ENCODE measurements around the gene PSTPIP1. TPM values are rescaled to one million over a fixed set of nuclear protein-coding genes. Genes with fewer than 3 reads are reported as not detected.

PSTPIP1 gene
- total and polyA plus RNA-seq, 2 experiments from 2014 or later = 0.80 TPM; not detected in 1

- no peak overlapping the region for H3K4me2 ChIP-seq (ENCODE audit: unreplicated experiment)
- H3K27me3 ChIP-seq (replicated peaks; ENCODE audit: insufficient read depth) = no peaks in the 10 kb centered on the region
- DNase-seq = no peak
- no peaks in the 10 kb centered on the region; the same call in 1 of the 2 replicates for H3F3A ChIP-seq (ENCODE audit: insufficient read depth)
- 83 to 90% methylated on average over 5 of the region's 5 CpGs for WGBS, 2 experiments (ENCODE audit: low coverage in 1 of 2, low lambda C conversion rate in 2 of 2, missing lambda C conversion rate in 2 of 2)
- H3K79me2 ChIP-seq (ENCODE audit: insufficient read depth) = no peaks in the 10 kb centered on the region; the same call in 1 of the 2 replicates
- no peak overlapping the region for H3K9ac ChIP-seq
- H3K4me1 ChIP-seq (ENCODE audit: insufficient read depth) = no peaks in the 10 kb centered on the region
- no peak overlapping the region for H2AFZ ChIP-seq
- H3K36me3 ChIP-seq (ENCODE audit: low read depth) = 0 out of 2 replicates have a peak, but pooled peaks cover 1% of the 10 kb centered on the region
- H3K9me2 ChIP-seq (ENCODE audit: insufficient read depth) = no peaks in the 10 kb centered on the region
- in situ Hi-C loops (cut with MboI) = no loop called here
- no peak overlapping the region for H3K27ac ChIP-seq
- H3K4me3 ChIP-seq = no peak overlapping the region
- TF ChIP-seq EZH2phosphoT487 (IDR thresholded peaks at IDR 0.05; ENCODE audit: insufficient read depth, low read depth) = no peak
- no peak for TF ChIP-seq EZH2 (IDR thresholded peaks at IDR 0.05; ENCODE audit: insufficient read depth, poor library complexity, severe bottlenecking)
- no peaks in the 10 kb centered on the region for H4K20me1 ChIP-seq (ENCODE audit: insufficient read depth)
- no peaks in the 10 kb centered on the region for H3K9me3 ChIP-seq (ENCODE audit: low read depth)
Observed at GRCh38 chr15:77040673-77041072, 45.7 kb downstream of the PSTPIP1 start.

GRCh38 chr15:77042245-77042919 lies 47.5 kb downstream of the PSTPIP1 start:
- H4K20me1 ChIP-seq (ENCODE audit: insufficient read depth) = no peaks in the 10 kb centered on the region
- peaks cover 1% of the 10 kb centered on the region for H3F3A ChIP-seq (ENCODE audit: insufficient read depth)
- no peaks in the 10 kb centered on the region for H3K27me3 ChIP-seq (replicated peaks; ENCODE audit: insufficient read depth)
- in situ Hi-C loops (cut with MboI) = no loop called here
- no peak for DNase-seq
- WGBS, 2 experiments (ENCODE audit: low coverage in 1 of 2, low lambda C conversion rate in 2 of 2, missing lambda C conversion rate in 2 of 2) = 89 to 92% methylated on average over 8 of the region's 8 CpGs
- no peaks in the 10 kb centered on the region for H3K9me3 ChIP-seq (ENCODE audit: low read depth)
- no peak overlapping the region for H3K4me2 ChIP-seq (ENCODE audit: unreplicated experiment)
- no peaks in the 10 kb centered on the region for H3K9me2 ChIP-seq (ENCODE audit: insufficient read depth)
- H2AFZ ChIP-seq = no peak overlapping the region
- H3K79me2 ChIP-seq (ENCODE audit: insufficient read depth) = no peaks in the 10 kb centered on the region; the same call in 1 of the 2 replicates
- no peak overlapping the region for H3K27ac ChIP-seq
- no peak overlapping the region for H3K4me3 ChIP-seq
- peaks cover 10% of the 10 kb centered on the region for H3K36me3 ChIP-seq (ENCODE audit: low read depth)
- no peak for TF ChIP-seq EZH2phosphoT487 (IDR thresholded peaks at IDR 0.05; ENCODE audit: insufficient read depth, low read depth)
- TF ChIP-seq EZH2 (IDR thresholded peaks at IDR 0.05; ENCODE audit: insufficient read depth, poor library complexity, severe bottlenecking) = no peak
- peaks cover 1% of the 10 kb centered on the region for H3K4me1 ChIP-seq (ENCODE audit: insufficient read depth)
- no peak overlapping the region for H3K9ac ChIP-seq

- Histone ChIP-seq H3K27me3 (replicated peaks; ENCODE audit: insufficient read depth) (no peaks in the 10 kb centered on the region), H3K36me3 (ENCODE audit: low read depth) (peaks cover 10% of the 10 kb centered on the region), H3K4me1 (ENCODE audit: insufficient read depth) (peaks cover 10% of the 10 kb centered on the region), H4K20me1 (ENCODE audit: insufficient read depth) (no peaks in the 10 kb centered on the region), H3K9ac (no peak overlapping the region), H2AFZ (no peak overlapping the region), H3K9me3 (ENCODE audit: low read depth) (no peaks in the 10 kb centered on the region), H3K27ac (no peak overlapping the region), H3F3A (ENCODE audit: insufficient read depth) (peaks cover 9% of the 10 kb centered on the region), H3K79me2 (ENCODE audit: insufficient read depth) (no peaks in the 10 kb centered on the region; the same call in 1 of the 2 replicates), H3K4me3 (no peak overlapping the region), H3K9me2 (ENCODE audit: insufficient read depth) (no peaks in the 10 kb centered on the region), H3K4me2 (ENCODE audit: unreplicated experiment) (no peak overlapping the region)
- WGBS, 2 experiments (ENCODE audit: low coverage in 1 of 2, low lambda C conversion rate in 2 of 2, missing lambda C conversion rate in 2 of 2) = 91 to 94% methylated on average over 19 to 20 of the region's 20 CpGs
- in situ Hi-C loops (cut with MboI) = no loop called here
- TF ChIP-seq EZH2phosphoT487 (IDR thresholded peaks at IDR 0.05; ENCODE audit: insufficient read depth, low read depth) (no peak), EZH2 (IDR thresholded peaks at IDR 0.05; ENCODE audit: insufficient read depth, poor library complexity, severe bottlenecking) (no peak)
- no peak for DNase-seq
Observed at GRCh38 chr15:77042955-77043920, 48.3 kb downstream of the PSTPIP1 start.

- H3K27me3 ChIP-seq (replicated peaks; ENCODE audit: insufficient read depth) = no peaks in the 10 kb centered on the region
- peaks cover 22% of the 10 kb centered on the region for H3K4me1 ChIP-seq (ENCODE audit: insufficient read depth)
- H3K27ac ChIP-seq = no peak overlapping the region
- no peak for DNase-seq
- no peaks in the 10 kb centered on the region for H3K9me3 ChIP-seq (ENCODE audit: low read depth)
- TF ChIP-seq EZH2phosphoT487 (IDR thresholded peaks at IDR 0.05; ENCODE audit: insufficient read depth, low read depth) (no peak), EZH2 (IDR thresholded peaks at IDR 0.05; ENCODE audit: insufficient read depth, poor library complexity, severe bottlenecking) (no peak)
- H3K9me2 ChIP-seq (ENCODE audit: insufficient read depth) = no peaks in the 10 kb centered on the region
- no peaks in the 10 kb centered on the region; the same call in 1 of the 2 replicates for H3K79me2 ChIP-seq (ENCODE audit: insufficient read depth)
- 77 to 78% methylated on average over 7 of the region's 7 CpGs for WGBS, 2 experiments (ENCODE audit: low coverage in 1 of 2, low lambda C conversion rate in 2 of 2, missing lambda C conversion rate in 2 of 2)
- in situ Hi-C loops (cut with MboI) = no loop called here
- peaks cover 21% of the 10 kb centered on the region for H3F3A ChIP-seq (ENCODE audit: insufficient read depth)
- H3K36me3 ChIP-seq (ENCODE audit: low read depth) = peaks cover 10% of the 10 kb centered on the region
- no peak overlapping the region for H2AFZ ChIP-seq
- H4K20me1 ChIP-seq (ENCODE audit: insufficient read depth) = no peaks in the 10 kb centered on the region
- H3K4me3 ChIP-seq = no peak overlapping the region
- H3K4me2 ChIP-seq (ENCODE audit: unreplicated experiment) = no peak overlapping the region
- no peak overlapping the region for H3K9ac ChIP-seq
Observed at GRCh38 chr15:77044228-77045042, 49.5 kb downstream of the PSTPIP1 start.

All from GM23248 (cell line).